WTC11 (cell line): Measurements from ENCODE around the gene MIAT. TPM values are rescaled to one million over a fixed set of nuclear protein-coding genes. Genes with fewer than 3 reads are reported as not detected.

Source experiments
- ATAC-seq: fragments of 200-7000 bp; cut with Tn5 transposase; 2 replicates; pipeline ENCODE4 v1.10.0; 2021; ENCODE audit warnings: mild to moderate bottlenecking, moderate library complexity
- CTCF ChIA-PET: fragments of 300-600 bp; sonication (Branson Sonifier 250); formaldehyde crosslinking; loops from one replicate; lab custom pipeline; 2021; ENCODE audit warnings: antibody characterized with exemption; lab: Charles Lee
- POLR2A ChIA-PET: fragments of 350-600 bp; sonication (Branson Sonifier 250); formaldehyde crosslinking; loops from one replicate; lab custom pipeline; 2021; ENCODE audit warnings: antibody characterized with exemption; lab: Charles Lee
- DNase-seq: peaks from one replicate; pipeline ENCODE4 v3.0.0; 2021; ENCODE audit warnings: low spot score
- H3K27ac Mint-ChIP-seq: 2 replicates; pipeline ENCODE4 v1.8.0; 2021; ENCODE audit warnings: mixed read lengths
- H3K27me3 Mint-ChIP-seq: 2 replicates; pipeline ENCODE4 v1.8.0; 2021; ENCODE audit warnings: low read depth, mild to moderate bottlenecking, moderate library complexity, mixed read lengths
- H3K36me3 Mint-ChIP-seq: 2 replicates; pipeline ENCODE4 v1.8.0; 2021; ENCODE audit warnings: mixed read lengths
- H3K4me1 Mint-ChIP-seq: 2 replicates; pipeline ENCODE4 v1.8.0; 2022; ENCODE audit warnings: mixed read lengths
- H3K4me3 Mint-ChIP-seq: 2 replicates; pipeline ENCODE4 v1.8.0; 2021; ENCODE audit warnings: mild to moderate bottlenecking, moderate library complexity, mixed read lengths
- H3K9me3 Mint-ChIP-seq: 2 replicates; pipeline ENCODE4 v1.8.0; 2021; ENCODE audit warnings: mixed read lengths
- ATF1 ChIP-seq: sonication (generic); formaldehyde crosslinking; IDR thresholded peaks from 2 replicates; pipeline ENCODE4 v1.8.1; 2023; ENCODE audit warnings: mild to moderate bottlenecking, moderate library complexity, missing genetic modification reagents
- FOXJ3 ChIP-seq: sonication (generic); formaldehyde crosslinking; IDR thresholded peaks from 2 replicates; pipeline ENCODE4 v1.9.0; 2021; ENCODE audit warnings: missing genetic modification reagents, mild to moderate bottlenecking, borderline replicate concordance
- IRF2 ChIP-seq: sonication (generic); formaldehyde crosslinking; IDR thresholded peaks from 2 replicates; pipeline ENCODE4 v1.8.0; 2022; ENCODE audit warnings: low read depth, missing genetic modification reagents, borderline replicate concordance
- JUN ChIP-seq: sonication (generic); formaldehyde crosslinking; IDR thresholded peaks from 2 replicates; pipeline ENCODE4 v1.8.0; 2023; ENCODE audit warnings: mild to moderate bottlenecking, missing genetic modification reagents
- KAT7 ChIP-seq: sonication (generic); formaldehyde crosslinking; IDR thresholded peaks from 2 replicates; pipeline ENCODE4 v1.8.1; 2023; ENCODE audit warnings: missing genetic modification reagents, mild to moderate bottlenecking, borderline replicate concordance
- MXD4 ChIP-seq: fragments of 250-450 bp; sonication (Bioruptor Pico); IDR thresholded peaks from 2 replicates; pipeline ENCODE4 v1.8.0; 2021; ENCODE audit warnings: mild to moderate bottlenecking, moderate library complexity, borderline replicate concordance
- OVOL2 ChIP-seq: fragments of 250-450 bp; sonication (Bioruptor Pico); IDR thresholded peaks from 2 replicates; pipeline ENCODE4 v1.9.0; 2021; ENCODE audit warnings: mild to moderate bottlenecking, borderline replicate concordance
- SMAD3 ChIP-seq: sonication (generic); formaldehyde crosslinking; IDR thresholded peaks from 2 replicates; pipeline ENCODE4 v1.8.0; 2022; ENCODE audit warnings: missing genetic modification reagents, mild to moderate bottlenecking, borderline replicate concordance
- SOX15 ChIP-seq: fragments of 250-450 bp; sonication (Bioruptor Pico); IDR thresholded peaks from 2 replicates; pipeline ENCODE4 v1.9.0; 2021; ENCODE audit warnings: mild to moderate bottlenecking
- SP1 ChIP-seq: sonication (generic); formaldehyde crosslinking; conservative IDR thresholded peaks from 2 replicates; pipeline ENCODE4 v1.8.1; 2022; ENCODE audit warnings: missing genetic modification reagents
- TCF7 ChIP-seq: sonication (generic); formaldehyde crosslinking; IDR thresholded peaks from 2 replicates; pipeline ENCODE4 v1.8.0; 2022; ENCODE audit warnings: mild to moderate bottlenecking, low read depth, missing genetic modification reagents, moderate library complexity
- ZNF263 ChIP-seq: sonication (generic); formaldehyde crosslinking; IDR thresholded peaks from 2 replicates; pipeline ENCODE4 v1.8.1; 2022; ENCODE audit warnings: low read depth, mild to moderate bottlenecking, moderate library complexity, missing genetic modification reagents
- ZNF317 ChIP-seq: sonication (generic); formaldehyde crosslinking; IDR thresholded peaks from 2 replicates; pipeline ENCODE4 v1.8.1; 2023; ENCODE audit warnings: low read depth, mild to moderate bottlenecking, moderate library complexity, missing genetic modification reagents, borderline replicate concordance
- total RNA-seq: library from RNA; stranded (reverse); gene quantifications from 3 replicates; pipeline ENCODE4 v1.2.3, GENCODE V29; 2021
- TF ChIP-seq, protein P1 (sequence below): sonication (generic); formaldehyde crosslinking; IDR thresholded peaks from 2 replicates; pipeline ENCODE4 v1.8.1; 2022; ENCODE audit warnings: mild to moderate bottlenecking, moderate library complexity, missing genetic modification reagents
- TF ChIP-seq, protein P2 (sequence below): sonication (generic); formaldehyde crosslinking; IDR thresholded peaks from 2 replicates; pipeline ENCODE4 v1.8.1; 2022; ENCODE audit warnings: missing genetic modification reagents, borderline replicate concordance
- TF ChIP-seq, protein P3 (sequence below): sonication (generic); formaldehyde crosslinking; IDR thresholded peaks from 2 replicates; pipeline ENCODE4 v1.8.1; 2022; ENCODE audit warnings: low read depth, mild to moderate bottlenecking, moderate library complexity, missing genetic modification reagents, borderline replicate concordance
- TF ChIP-seq, protein P4 (sequence below): sonication (generic); formaldehyde crosslinking; IDR thresholded peaks from 2 replicates; pipeline ENCODE4 v1.8.0; 2022; ENCODE audit warnings: missing genetic modification reagents
- TF ChIP-seq, protein P5 (sequence below): sonication (generic); formaldehyde crosslinking; IDR thresholded peaks from 2 replicates; pipeline ENCODE4 v1.8.0; 2022; ENCODE audit warnings: mild to moderate bottlenecking, missing genetic modification reagents
- TF ChIP-seq, protein P6 (sequence below): fragments of 250-450 bp; sonication (Bioruptor Pico); IDR thresholded peaks from 2 replicates; pipeline ENCODE4 v1.8.0; 2021; ENCODE audit warnings: mild to moderate bottlenecking
- TF ChIP-seq, protein P7 (sequence below): sonication (generic); formaldehyde crosslinking; IDR thresholded peaks from 2 replicates; pipeline ENCODE4 v1.8.1; 2023; ENCODE audit warnings: mild to moderate bottlenecking, missing genetic modification reagents, moderate library complexity

The MIAT gene
- total RNA-seq, 1 experiment from 2014 or later: 50.7 TPM

DNA sequence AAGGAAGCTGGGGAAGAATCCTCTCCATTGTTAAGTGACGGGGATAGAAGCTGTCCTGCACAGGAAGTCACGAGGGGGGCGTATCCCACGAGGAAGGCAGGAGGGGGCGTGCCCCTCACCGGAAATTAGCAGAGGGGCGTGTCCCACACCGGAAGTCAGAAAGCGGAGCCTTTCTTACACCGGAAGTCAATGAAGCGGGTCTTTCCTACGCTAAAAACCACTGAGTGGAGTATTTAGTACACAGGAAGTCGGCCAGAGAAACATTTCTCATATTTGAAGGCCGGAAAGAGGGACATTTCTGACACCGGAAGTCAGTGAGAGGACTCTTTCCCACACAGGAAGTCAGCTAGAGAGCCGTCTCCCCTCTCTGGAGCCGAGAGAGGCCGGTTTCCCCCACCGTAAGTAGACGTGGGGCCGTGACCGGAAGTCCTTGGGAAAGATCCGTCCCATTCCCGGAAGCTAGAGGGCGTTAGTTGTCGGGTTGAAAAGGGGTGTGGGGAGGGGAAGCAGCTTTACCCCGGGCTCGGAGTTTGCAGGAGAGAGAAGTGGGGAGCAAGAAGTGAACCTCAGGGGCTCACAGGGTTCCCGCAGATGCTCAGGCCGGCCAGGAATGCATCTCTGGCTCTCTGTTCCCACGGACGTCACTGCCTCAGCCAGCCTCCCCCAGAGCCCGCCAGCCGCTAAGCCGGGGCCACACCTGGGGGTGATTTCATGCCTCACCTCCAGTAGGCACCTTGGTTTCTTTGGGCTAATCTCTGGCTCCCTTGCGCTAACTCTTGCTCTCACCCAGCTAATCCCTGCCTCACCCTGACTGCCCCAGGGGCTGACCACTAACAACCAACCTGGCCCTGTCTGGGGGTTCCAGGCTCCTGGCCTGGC is 15.4 kb downstream of the MIAT start (continued):
- TF ChIP-seq, protein P1, sequence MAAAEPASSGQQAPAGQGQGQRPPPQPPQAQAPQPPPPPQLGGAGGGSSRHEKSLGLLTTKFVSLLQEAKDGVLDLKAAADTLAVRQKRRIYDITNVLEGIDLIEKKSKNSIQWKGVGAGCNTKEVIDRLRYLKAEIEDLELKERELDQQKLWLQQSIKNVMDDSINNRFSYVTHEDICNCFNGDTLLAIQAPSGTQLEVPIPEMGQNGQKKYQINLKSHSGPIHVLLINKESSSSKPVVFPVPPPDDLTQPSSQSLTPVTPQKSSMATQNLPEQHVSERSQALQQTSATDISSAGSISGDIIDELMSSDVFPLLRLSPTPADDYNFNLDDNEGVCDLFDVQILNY: peak; percentile 56; the same call in 1 of the 2 replicates
- no peak for TF ChIP-seq TCF7 (CRISPR knock-in tag)
- TF ChIP-seq, protein P2, sequence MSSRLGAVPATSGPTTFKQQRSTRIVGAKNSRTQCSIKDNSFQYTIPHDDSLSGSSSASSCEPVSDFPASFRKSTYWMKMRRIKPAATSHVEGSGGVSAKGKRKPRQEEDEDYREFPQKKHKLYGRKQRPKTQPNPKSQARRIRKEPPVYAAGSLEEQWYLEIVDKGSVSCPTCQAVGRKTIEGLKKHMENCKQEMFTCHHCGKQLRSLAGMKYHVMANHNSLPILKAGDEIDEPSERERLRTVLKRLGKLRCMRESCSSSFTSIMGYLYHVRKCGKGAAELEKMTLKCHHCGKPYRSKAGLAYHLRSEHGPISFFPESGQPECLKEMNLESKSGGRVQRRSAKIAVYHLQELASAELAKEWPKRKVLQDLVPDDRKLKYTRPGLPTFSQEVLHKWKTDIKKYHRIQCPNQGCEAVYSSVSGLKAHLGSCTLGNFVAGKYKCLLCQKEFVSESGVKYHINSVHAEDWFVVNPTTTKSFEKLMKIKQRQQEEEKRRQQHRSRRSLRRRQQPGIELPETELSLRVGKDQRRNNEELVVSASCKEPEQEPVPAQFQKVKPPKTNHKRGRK (CRISPR knock-in tag): no peak
- no peak; the same call in 1 of the 2 replicates for TF ChIP-seq ATF1 (CRISPR knock-in tag)
- TF ChIP-seq MXD4 (CRISPR knock-in tag): no peak
- TF ChIP-seq, protein P3, sequence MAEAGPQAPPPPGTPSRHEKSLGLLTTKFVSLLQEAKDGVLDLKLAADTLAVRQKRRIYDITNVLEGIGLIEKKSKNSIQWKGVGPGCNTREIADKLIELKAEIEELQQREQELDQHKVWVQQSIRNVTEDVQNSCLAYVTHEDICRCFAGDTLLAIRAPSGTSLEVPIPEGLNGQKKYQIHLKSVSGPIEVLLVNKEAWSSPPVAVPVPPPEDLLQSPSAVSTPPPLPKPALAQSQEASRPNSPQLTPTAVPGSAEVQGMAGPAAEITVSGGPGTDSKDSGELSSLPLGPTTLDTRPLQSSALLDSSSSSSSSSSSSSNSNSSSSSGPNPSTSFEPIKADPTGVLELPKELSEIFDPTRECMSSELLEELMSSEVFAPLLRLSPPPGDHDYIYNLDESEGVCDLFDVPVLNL (CRISPR knock-in tag): 0 out of 2 replicates have a peak, but pooled peaks have one; percentile 8
- TF ChIP-seq FOXJ3 (CRISPR knock-in tag): no peak
- TF ChIP-seq, protein P4, sequence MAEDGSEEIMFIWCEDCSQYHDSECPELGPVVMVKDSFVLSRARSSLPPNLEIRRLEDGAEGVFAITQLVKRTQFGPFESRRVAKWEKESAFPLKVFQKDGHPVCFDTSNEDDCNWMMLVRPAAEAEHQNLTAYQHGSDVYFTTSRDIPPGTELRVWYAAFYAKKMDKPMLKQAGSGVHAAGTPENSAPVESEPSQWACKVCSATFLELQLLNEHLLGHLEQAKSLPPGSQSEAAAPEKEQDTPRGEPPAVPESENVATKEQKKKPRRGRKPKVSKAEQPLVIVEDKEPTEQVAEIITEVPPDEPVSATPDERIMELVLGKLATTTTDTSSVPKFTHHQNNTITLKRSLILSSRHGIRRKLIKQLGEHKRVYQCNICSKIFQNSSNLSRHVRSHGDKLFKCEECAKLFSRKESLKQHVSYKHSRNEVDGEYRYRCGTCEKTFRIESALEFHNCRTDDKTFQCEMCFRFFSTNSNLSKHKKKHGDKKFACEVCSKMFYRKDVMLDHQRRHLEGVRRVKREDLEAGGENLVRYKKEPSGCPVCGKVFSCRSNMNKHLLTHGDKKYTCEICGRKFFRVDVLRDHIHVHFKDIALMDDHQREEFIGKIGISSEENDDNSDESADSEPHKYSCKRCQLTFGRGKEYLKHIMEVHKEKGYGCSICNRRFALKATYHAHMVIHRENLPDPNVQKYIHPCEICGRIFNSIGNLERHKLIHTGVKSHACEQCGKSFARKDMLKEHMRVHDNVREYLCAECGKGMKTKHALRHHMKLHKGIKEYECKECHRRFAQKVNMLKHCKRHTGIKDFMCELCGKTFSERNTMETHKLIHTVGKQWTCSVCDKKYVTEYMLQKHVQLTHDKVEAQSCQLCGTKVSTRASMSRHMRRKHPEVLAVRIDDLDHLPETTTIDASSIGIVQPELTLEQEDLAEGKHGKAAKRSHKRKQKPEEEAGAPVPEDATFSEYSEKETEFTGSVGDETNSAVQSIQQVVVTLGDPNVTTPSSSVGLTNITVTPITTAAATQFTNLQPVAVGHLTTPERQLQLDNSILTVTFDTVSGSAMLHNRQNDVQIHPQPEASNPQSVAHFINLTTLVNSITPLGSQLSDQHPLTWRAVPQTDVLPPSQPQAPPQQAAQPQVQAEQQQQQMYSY (CRISPR knock-in tag): no peak
- TF ChIP-seq ZNF317 (CRISPR knock-in tag): no peak
- TF ChIP-seq IRF2 (CRISPR knock-in tag): no peak
- TF ChIP-seq, protein P5, sequence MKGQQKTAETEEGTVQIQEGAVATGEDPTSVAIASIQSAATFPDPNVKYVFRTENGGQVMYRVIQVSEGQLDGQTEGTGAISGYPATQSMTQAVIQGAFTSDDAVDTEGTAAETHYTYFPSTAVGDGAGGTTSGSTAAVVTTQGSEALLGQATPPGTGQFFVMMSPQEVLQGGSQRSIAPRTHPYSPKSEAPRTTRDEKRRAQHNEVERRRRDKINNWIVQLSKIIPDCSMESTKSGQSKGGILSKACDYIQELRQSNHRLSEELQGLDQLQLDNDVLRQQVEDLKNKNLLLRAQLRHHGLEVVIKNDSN: peak; percentile 84
- no peak for TF ChIP-seq SOX15 (CRISPR knock-in tag)
- no peak for TF ChIP-seq SMAD3
- TF ChIP-seq ZNF263: no peak

DNA sequence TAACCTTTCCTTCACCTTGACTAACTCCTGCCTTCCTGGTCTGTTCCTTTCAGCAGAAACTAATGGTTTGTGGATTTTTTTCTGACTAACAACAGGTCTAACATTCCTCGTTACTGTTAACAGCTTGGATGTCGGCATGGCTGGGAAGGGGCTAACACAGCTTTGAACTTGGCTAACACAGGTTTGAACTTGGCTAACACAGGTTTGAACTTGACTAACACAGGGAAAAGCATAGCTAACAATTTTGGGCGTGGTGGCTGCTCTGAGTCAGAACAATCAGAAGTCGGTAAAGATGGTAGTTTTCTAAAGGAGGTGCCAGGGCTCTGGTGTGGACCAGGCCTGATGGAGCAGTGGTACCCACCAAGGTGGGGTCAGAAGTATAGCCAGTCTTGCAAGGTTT is 16.1 kb downstream of the MIAT start:
- no peak for DNase-seq
- peaks cover 8% of the 10 kb centered on the region; the same call in 1 of the 2 replicates for H3K36me3 Mint-ChIP-seq
- no peak for ATAC-seq
- POLR2A ChIA-PET: interaction anchor here (1.6 kb wide), 1 partner anchor 8 kb away, joined by 8 read pairs; no protein-coding TSS in a partner anchor
- no peaks in the 10 kb centered on the region for H3K9me3 Mint-ChIP-seq
- peak overlapping the region; percentile 92 for H3K27ac Mint-ChIP-seq
- peaks cover 54% of the 10 kb centered on the region for H3K4me1 Mint-ChIP-seq
- no peaks in the 10 kb centered on the region for H3K27me3 Mint-ChIP-seq
- H3K4me3 Mint-ChIP-seq: peak overlapping the region; percentile 89
- CTCF ChIA-PET: interaction anchor here (0.6 to 1.9 kb wide), 14 partner anchors 8 to 358 kb away, joined by 3 to 24 read pairs (median 4); partner anchors contain the start of genes MIAT and TPST2
- no peak for TF ChIP-seq JUN (CRISPR knock-in tag)
- TF ChIP-seq, protein P6, sequence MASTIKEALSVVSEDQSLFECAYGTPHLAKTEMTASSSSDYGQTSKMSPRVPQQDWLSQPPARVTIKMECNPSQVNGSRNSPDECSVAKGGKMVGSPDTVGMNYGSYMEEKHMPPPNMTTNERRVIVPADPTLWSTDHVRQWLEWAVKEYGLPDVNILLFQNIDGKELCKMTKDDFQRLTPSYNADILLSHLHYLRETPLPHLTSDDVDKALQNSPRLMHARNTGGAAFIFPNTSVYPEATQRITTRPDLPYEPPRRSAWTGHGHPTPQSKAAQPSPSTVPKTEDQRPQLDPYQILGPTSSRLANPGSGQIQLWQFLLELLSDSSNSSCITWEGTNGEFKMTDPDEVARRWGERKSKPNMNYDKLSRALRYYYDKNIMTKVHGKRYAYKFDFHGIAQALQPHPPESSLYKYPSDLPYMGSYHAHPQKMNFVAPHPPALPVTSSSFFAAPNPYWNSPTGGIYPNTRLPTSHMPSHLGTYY (CRISPR knock-in tag): no peak
- no peak for TF ChIP-seq SP1 (CRISPR knock-in tag)
- TF ChIP-seq, protein P7, sequence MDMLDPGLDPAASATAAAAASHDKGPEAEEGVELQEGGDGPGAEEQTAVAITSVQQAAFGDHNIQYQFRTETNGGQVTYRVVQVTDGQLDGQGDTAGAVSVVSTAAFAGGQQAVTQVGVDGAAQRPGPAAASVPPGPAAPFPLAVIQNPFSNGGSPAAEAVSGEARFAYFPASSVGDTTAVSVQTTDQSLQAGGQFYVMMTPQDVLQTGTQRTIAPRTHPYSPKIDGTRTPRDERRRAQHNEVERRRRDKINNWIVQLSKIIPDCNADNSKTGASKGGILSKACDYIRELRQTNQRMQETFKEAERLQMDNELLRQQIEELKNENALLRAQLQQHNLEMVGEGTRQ (CRISPR knock-in tag): no peak
- no peak for TF ChIP-seq OVOL2
- TF ChIP-seq, protein P3 (CRISPR knock-in tag): no peak
- no peak for TF ChIP-seq KAT7
